ENCODE measurements around the gene LTB4R2. TPM values are rescaled to one million over a fixed set of nuclear protein-coding genes. Genes with fewer than 3 reads are reported as not detected.

The LTB4R2 gene
- total and polyA plus RNA-seq, 2 donors (not counting 3 experiments of a cell fraction or from before 2014, with no cell fraction given): 5.5 to 13.1 TPM

GRCh38 chr14:24269910-24270536, 39.9 kb upstream of the LTB4R2 start:
- ChIA-PET POLR2A (no interaction called here), CTCF (interaction anchor here (1.2 to 2.9 kb wide), 8 partner anchors 23 to 54 kb away, joined by 3 to 28 read pairs (median 7); partner anchors contain the start of genes CIDEB, MDP1 and TINF2)
- TF ChIP-seq POLR2A (IDR thresholded peaks at IDR 0.05; ENCODE audit: low read depth, low read length) (no peak), MAX (IDR thresholded peaks at IDR 0.05; ENCODE audit: insufficient read depth, insufficient read length) (no peak), CTCF (IDR thresholded peaks at IDR 0.05; ENCODE audit: extremely low read depth in 1 of 2, insufficient read depth in 1 of 2, low read depth in 1 of 2, low read length in 2 of 2) (no peak), EZH2 (IDR thresholded peaks at IDR 0.05; ENCODE audit: borderline replicate concordance, low read depth, low read length, severe bottlenecking) (no peak), GATA2 (IDR thresholded peaks at IDR 0.05; ENCODE audit: insufficient read depth, insufficient read length, low read depth, low read length) (no peak), JUN (IDR thresholded peaks at IDR 0.05; ENCODE audit: borderline replicate concordance, insufficient read depth, insufficient read length, low read depth) (no peak), FOS (IDR thresholded peaks at IDR 0.05; ENCODE audit: borderline replicate concordance, insufficient read depth, low read length) (no peak), POLR2AphosphoS5 (IDR thresholded peaks at IDR 0.05; ENCODE audit: insufficient read depth, low read depth, low read length) (no peak)
- no peak overlapping the region for H3K4me2 ChIP-seq (ENCODE audit: insufficient read depth, low read length)
- no peaks in the 10 kb centered on the region for H3K9me1 ChIP-seq (replicated peaks; ENCODE audit: control insufficient read depth, extremely low read depth, insufficient read depth, low read length)
- dilution Hi-C loops (cut with MboI; ENCODE audit: extremely low pct_ligation_motif_present, low sequenced_read_pairs) (no loop called here), intact Hi-C loops (cut with micrococcal nuclease) (no loop called here)
- H3K27me3 ChIP-seq (ENCODE audit: control insufficient read depth in 2 of 2, insufficient read depth in 2 of 2, low read length in 2 of 2): no peaks in the 10 kb centered on the region
- H4K20me1 ChIP-seq (replicated peaks; ENCODE audit: control insufficient read depth, extremely low read depth, insufficient read depth, low read length): no peaks in the 10 kb centered on the region
- DNase-seq (ENCODE audit: low read depth, low spot score): no peak
- H2AFZ ChIP-seq (ENCODE audit: low read depth, low read length): no peak overlapping the region
- no TSS peak for BruUV-seq (replicated peaks)
- H3K27ac ChIP-seq (ENCODE audit: insufficient read depth, low read depth, low read length): no peak overlapping the region
- H3K9me3 ChIP-seq (replicated peaks; ENCODE audit: control insufficient read depth, insufficient read depth, low read length): no peaks in the 10 kb centered on the region
- no peaks in the 10 kb centered on the region for H3K79me2 ChIP-seq (ENCODE audit: control insufficient read depth, insufficient read depth, low read length)
- H3K9ac ChIP-seq (replicated peaks; ENCODE audit: extremely low read depth, insufficient read depth, low read length): no peak overlapping the region
- no peak for FAIRE-seq
- no peak overlapping the region for H3K4me3 ChIP-seq (replicated peaks in 1 of 3; ENCODE audit: insufficient read depth in 1 of 3, low read depth in 1 of 3, low read length in 3 of 3)
- H3K36me3 ChIP-seq (ENCODE audit: control insufficient read depth in 2 of 2, extremely low read depth in 1 of 2, insufficient read depth in 2 of 2, low read length in 2 of 2): peaks cover 2 to 21% of the 10 kb centered on the region in 2 experiments
- H3K4me1 ChIP-seq (ENCODE audit: control insufficient read depth, extremely low read depth, insufficient read depth, low read length): peaks cover 9% of the 10 kb centered on the region

Data from endothelial cell of umbilical vein (primary cell).